ENCODE data around the gene TRDN.

The TRDN gene

DNA sequence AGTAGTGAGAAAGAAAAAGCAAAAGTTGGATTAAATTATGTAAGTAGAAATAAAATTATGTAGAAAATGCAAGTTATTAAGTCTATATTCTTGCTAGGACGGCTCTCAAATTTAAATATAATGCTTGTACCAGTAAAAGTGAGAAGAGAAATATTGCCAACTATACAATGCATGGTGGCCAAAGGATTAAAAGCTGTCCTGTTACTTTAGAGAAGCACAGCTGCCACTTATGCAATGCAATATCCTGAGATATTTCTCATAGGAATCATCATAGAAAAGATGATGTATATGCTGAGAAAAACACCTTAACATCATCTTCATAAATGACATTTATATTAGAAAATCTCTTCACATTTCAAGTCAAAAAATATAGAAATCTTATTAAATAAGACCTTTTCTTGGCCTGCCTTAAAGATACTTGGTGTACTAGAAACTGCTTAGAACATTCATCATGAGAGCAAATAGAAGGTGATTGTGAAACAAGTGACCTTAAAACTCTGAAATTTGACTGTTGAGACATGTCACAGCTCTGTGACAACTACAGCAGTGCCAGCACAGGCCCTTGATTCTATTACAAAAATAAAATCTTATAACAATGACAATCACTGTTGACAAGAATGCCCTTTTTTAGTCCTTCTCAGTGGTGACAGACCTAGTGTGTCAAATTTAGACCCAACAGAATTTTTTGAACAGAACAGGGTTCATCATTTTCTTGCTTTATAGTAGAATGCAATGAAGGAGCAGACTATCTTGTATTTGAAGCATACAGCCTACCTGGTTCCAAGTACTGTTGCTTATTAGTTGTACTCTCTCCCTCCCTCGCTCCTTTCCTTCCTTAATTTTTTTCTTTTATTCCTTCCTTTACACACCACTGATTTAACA, 467.6 kb downstream of the TRDN start:
- DNase-seq (ENCODE audit: low read depth): no peak

DNA sequence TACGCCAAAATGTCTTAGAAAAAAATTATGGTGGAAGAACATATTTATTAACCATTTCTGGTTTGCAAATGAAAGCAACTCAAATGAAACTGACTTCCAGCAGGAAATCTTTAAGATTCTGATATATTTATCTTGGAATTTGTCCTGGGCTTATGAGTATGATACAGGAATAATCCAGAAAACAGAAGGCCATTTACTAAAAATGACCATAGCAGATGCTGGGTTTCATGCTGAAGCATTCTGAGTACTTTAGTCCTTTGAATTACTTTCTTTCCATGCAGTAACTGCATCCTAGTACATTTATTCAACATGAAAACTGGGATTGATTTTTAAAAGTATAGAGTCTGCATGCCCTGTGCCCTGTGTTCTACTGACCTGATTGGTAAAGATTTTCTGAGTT, 468.3 kb downstream of the TRDN start:
- DNase-seq (ENCODE audit: low read depth): no peak
